Fibroblast of lung (primary cell): Measurements from ENCODE around the gene RIC8B. TPM values are rescaled to one million over a fixed set of nuclear protein-coding genes. Genes with fewer than 3 reads are reported as not detected.
A peak's percentile ranks its signal among the peaks of the same experiment; 100 is the strongest.

ENCODE experiments used
- DNase-seq, 2 donors: peaks; one replicate each; pipeline versions ENCODE4 v3.0.0 to v3.0.0-alpha.2; 2010; ENCODE audit warnings: low read depth in 2 of 2
- H2AFZ ChIP-seq: 2 replicates; pipeline ENCODE4 v1.5.1; 2012; ENCODE audit warnings: low read length, control low read depth, inconsistent platforms
- H3K27ac ChIP-seq: 2 replicates; pipeline ENCODE4 v1.5.1; 2011; ENCODE audit warnings: low read length, control low read depth; ENCODE audit not compliant: insufficient read depth
- H3K27me3 ChIP-seq: 2 replicates; pipeline ENCODE4 v1.5.1; 2011; ENCODE audit warnings: mild to moderate bottlenecking, low read length; ENCODE audit not compliant: control insufficient read depth, insufficient read depth
- H3K36me3 ChIP-seq: 2 replicates; pipeline ENCODE4 v1.5.1; 2011; ENCODE audit warnings: low read length; ENCODE audit not compliant: control insufficient read depth, insufficient read depth
- H3K4me1 ChIP-seq: 2 replicates; pipeline ENCODE4 v1.5.1; 2011; ENCODE audit warnings: low read length; ENCODE audit not compliant: control insufficient read depth, insufficient read depth; ENCODE audit errors: extremely low read depth
- H3K4me2 ChIP-seq: 2 replicates; pipeline ENCODE4 v1.5.1; 2011; ENCODE audit warnings: low read length, control low read depth; ENCODE audit not compliant: insufficient read depth; ENCODE audit errors: extremely low read depth
- H3K4me3 ChIP-seq, 4 experiments: fragments of 200-600 bp in 1 of 4; sonication (generic) in 1 of 4; replicated peaks in 1 of 4; 2 replicates each; pipeline ENCODE4 v1.5.1; 2011 to 2016; ENCODE audit warnings: low read length in 4 of 4, low read depth in 3 of 4, mild to moderate bottlenecking in 3 of 4, control low read depth in 2 of 4, inconsistent platforms in 1 of 4, mixed read lengths in 1 of 4; ENCODE audit not compliant: insufficient read depth in 1 of 4; ENCODE audit errors: control extremely low read depth in 1 of 4
- H3K79me2 ChIP-seq: 2 replicates; pipeline ENCODE4 v1.5.1; 2012; ENCODE audit warnings: mild to moderate bottlenecking, low read length, inconsistent platforms; ENCODE audit not compliant: control insufficient read depth, insufficient read depth
- H3K9ac ChIP-seq: 2 replicates; pipeline ENCODE4 v1.5.1; 2011; ENCODE audit warnings: mild to moderate bottlenecking, low read length, control low read depth; ENCODE audit not compliant: insufficient read depth
- H3K9me3 ChIP-seq: 2 replicates; pipeline ENCODE4 v1.5.1; 2012; ENCODE audit warnings: low read depth, low read length; ENCODE audit not compliant: control insufficient read depth, insufficient read depth
- H4K20me1 ChIP-seq: 2 replicates; pipeline ENCODE4 v1.5.1; 2011; ENCODE audit warnings: low read length; ENCODE audit not compliant: control insufficient read depth, insufficient read depth; ENCODE audit errors: extremely low read depth
- CTCF ChIP-seq, 2 donors: IDR thresholded peaks in 1 of 2; conservative IDR thresholded peaks in 1 of 2; 1 replicate in 1 of 2; 2 replicates in 1 of 2; pipeline ENCODE4 v1.5.1; 2011 to 2012; ENCODE audit warnings: low read length in 2 of 2, control low read depth in 1 of 2, inconsistent platforms in 1 of 2, low read depth in 1 of 2, mild to moderate bottlenecking in 1 of 2
- EZH2 ChIP-seq: IDR thresholded peaks from 2 replicates; pipeline ENCODE4 v1.5.1; 2012; ENCODE audit warnings: low read length, control low read depth, mild to moderate bottlenecking; ENCODE audit errors: missing control alignments
- polyA plus RNA-seq, 2 donors: library from polyadenylated mRNA; depleted of rRNA in 1 of 2; stranded (reverse) in 1 of 2; unstranded in 1 of 2; fragments of >200 nt; gene quantifications; 2 replicates each; pipeline ENCODE4 v1.2.1, GENCODE V29; 2011 to 2012; ENCODE audit warnings: missing spikeins in 1 of 2
- total RNA-seq: library from RNA; depleted of rRNA; stranded (reverse); fragments of >200 nt; gene quantifications from 2 replicates; pipeline ENCODE4 v1.2.1, GENCODE V29; 2014

The RIC8B gene
- total and polyA plus RNA-seq, 2 donors (not counting 1 experiment from before 2014, with no cell fraction given) = 9.2 to 11.6 TPM

DNA sequence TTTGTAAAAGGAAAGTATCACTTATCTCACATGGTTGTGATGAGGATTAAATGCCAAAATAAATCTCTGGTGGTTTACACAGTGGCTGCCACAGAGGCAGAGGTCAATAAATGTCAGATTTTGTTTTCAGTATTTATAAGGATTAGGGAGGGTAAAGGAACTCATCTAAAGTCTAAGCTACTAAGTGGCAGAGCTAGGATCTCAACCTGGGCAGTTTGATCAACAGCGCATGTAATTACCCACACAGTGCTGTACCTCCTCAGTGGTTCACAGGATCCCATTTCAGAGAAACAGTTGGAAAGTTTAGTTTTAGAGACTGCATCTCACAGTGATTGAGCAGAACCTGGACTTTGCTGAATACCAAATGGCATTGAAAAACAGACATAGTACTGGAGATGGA is 44.9 kb upstream of the RIC8B start:
- TF ChIP-seq EZH2 = no peak
- no peak for TF ChIP-seq CTCF (conservative IDR thresholded peaks at IDR 0.05 in 1 of 2, IDR thresholded peaks at IDR 0.05 in 1 of 2; ENCODE audit: low read depth in 1 of 2, low read length in 2 of 2)
- H3K27me3 ChIP-seq = no peaks in the 10 kb centered on the region
- H3K4me3 ChIP-seq = no peak overlapping the region
- no peaks in the 10 kb centered on the region for H4K20me1 ChIP-seq
- H3K4me1 ChIP-seq = no peaks in the 10 kb centered on the region
- no peak overlapping the region for H2AFZ ChIP-seq
- no peak overlapping the region for H3K27ac ChIP-seq
- H3K9me3 ChIP-seq = no peaks in the 10 kb centered on the region
- no peaks in the 10 kb centered on the region for H3K36me3 ChIP-seq
- no peak overlapping the region for H3K4me2 ChIP-seq
- DNase-seq = no peak
- no peak overlapping the region for H3K9ac ChIP-seq
- H3K79me2 ChIP-seq = no peaks in the 10 kb centered on the region

DNA sequence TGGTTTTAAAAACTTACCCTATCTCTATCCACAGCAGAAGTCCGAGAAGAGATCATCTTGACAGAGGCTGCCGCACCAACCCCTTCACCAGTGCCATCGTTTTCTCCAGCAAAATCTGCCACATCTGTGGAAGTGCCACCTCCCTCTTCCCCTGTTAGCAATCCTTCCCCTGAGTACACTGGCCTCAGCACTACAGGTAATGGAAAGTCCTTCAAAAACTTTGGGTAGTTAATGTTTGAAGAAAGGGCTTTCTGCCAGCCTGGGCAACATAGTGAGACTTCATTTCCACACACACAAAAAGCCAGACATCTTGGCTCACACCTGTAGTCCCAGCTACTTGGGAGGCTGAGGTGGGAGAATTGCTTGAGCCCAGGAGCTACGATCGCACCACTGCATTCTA is 41.6 kb upstream of the RIC8B start:
- H2AFZ ChIP-seq = no peak overlapping the region
- DNase-seq = no peak
- TF ChIP-seq CTCF (conservative IDR thresholded peaks at IDR 0.05 in 1 of 2, IDR thresholded peaks at IDR 0.05 in 1 of 2; ENCODE audit: low read depth in 1 of 2, low read length in 2 of 2) (no peak), EZH2 (no peak)
- H3K4me1 ChIP-seq = no peaks in the 10 kb centered on the region
- H4K20me1 ChIP-seq = no peaks in the 10 kb centered on the region
- no peak overlapping the region for H3K27ac ChIP-seq
- no peak overlapping the region for H3K4me3 ChIP-seq
- H3K4me2 ChIP-seq = no peak overlapping the region
- no peaks in the 10 kb centered on the region for H3K36me3 ChIP-seq
- no peak overlapping the region for H3K9ac ChIP-seq
- no peaks in the 10 kb centered on the region for H3K9me3 ChIP-seq
- H3K27me3 ChIP-seq = no peaks in the 10 kb centered on the region
- no peaks in the 10 kb centered on the region for H3K79me2 ChIP-seq

DNA sequence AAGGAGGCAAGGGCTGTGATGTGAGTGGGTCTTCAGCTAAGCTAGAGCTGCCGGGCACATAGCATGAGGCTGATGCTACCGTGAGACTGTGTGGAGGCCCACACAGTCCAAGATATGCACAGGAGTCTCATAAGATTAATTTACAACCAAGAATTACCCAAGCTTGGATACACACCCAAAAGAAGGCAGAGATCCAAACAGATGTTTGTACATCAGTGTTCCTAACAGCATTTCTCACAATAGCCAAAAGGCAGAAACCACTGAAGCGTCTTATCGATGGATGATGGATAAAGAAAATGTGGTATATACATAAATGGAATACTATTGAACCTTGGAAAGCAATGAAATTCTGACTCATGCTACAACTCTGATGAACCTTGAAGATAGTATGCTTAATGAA is 40.8 kb upstream of the RIC8B start:
- TF ChIP-seq CTCF (conservative IDR thresholded peaks at IDR 0.05 in 1 of 2, IDR thresholded peaks at IDR 0.05 in 1 of 2; ENCODE audit: low read depth in 1 of 2, low read length in 2 of 2) = no peak
- TF ChIP-seq EZH2 = no peak
- Histone ChIP-seq H3K4me2 (no peak overlapping the region), H4K20me1 (no peaks in the 10 kb centered on the region), H3K9me3 (no peaks in the 10 kb centered on the region), H3K79me2 (no peaks in the 10 kb centered on the region), H3K36me3 (no peaks in the 10 kb centered on the region), H3K4me1 (no peaks in the 10 kb centered on the region), H3K9ac (no peak overlapping the region), H3K27me3 (no peaks in the 10 kb centered on the region), H2AFZ (no peak overlapping the region), H3K4me3 (no peak overlapping the region), H3K27ac (no peak overlapping the region)
- DNase-seq = peak; percentile 7 to 72
